NCI-H1092 treated with DMSO at 0.1 percent for 48 hours (cell line): ENCODE data around the gene OR52H1.

Source experiments
- DNase-seq: peaks from one replicate; lab custom pipeline; 2025; lab: John Stamatoyannopoulos, UW

Gene OR52H1

GRCh38 chr11:5531053-5531831, 17.1 kb downstream of the OR52H1 start:
- DNase-seq: no peak

GRCh38 chr11:5528495-5528894, 19.8 kb downstream of the OR52H1 start:
- DNase-seq: no peak

- no peak for DNase-seq
Measured at GRCh38 chr11:5527716-5528115, 20.6 kb downstream of the OR52H1 start.

- DNase-seq: no peak
Measured at GRCh38 chr11:5524756-5525155, 23.6 kb downstream of the OR52H1 start.

GRCh38 chr11:5522308-5522707, 26.0 kb downstream of the OR52H1 start:
- no peak for DNase-seq

- DNase-seq: no peak
Measured at GRCh38 chr11:5521540-5521939, 26.8 kb downstream of the OR52H1 start.

GRCh38 chr11:5516599-5516998, 31.7 kb downstream of the OR52H1 start, which contains the start of gene UBQLNL:
Gene UBQLNL, minus strand, starts transcription at chr11:5516699. Its CDS starts 258 bp downstream, at chr11:5516441.
- no peak for DNase-seq

- DNase-seq: no peak
Measured at GRCh38 chr11:5514841-5515240, 33.5 kb downstream of the OR52H1 start.

GRCh38 chr11:5509803-5510202, 38.5 kb downstream of the OR52H1 start, which contains the start of gene UBQLN3:
Gene UBQLN3, minus strand, starts transcription at chr11:5509957. Its CDS starts 399 bp downstream, at chr11:5509558.
- no peak for DNase-seq

GRCh38 chr11:5508605-5509004, 39.7 kb downstream of the OR52H1 start:
- no peak for DNase-seq

- DNase-seq: no peak
Measured at GRCh38 chr11:5507933-5508305, 40.4 kb downstream of the OR52H1 start.

- DNase-seq: no peak
Measured at GRCh38 chr11:5507177-5507932, 41.0 kb downstream of the OR52H1 start.

- DNase-seq: no peak
Measured at GRCh38 chr11:5505363-5506048, 42.8 kb downstream of the OR52H1 start.

- DNase-seq: no peak
Measured at GRCh38 chr11:5504403-5504921, 43.9 kb downstream of the OR52H1 start.

GRCh38 chr11:5500393-5500801, 47.9 kb downstream of the OR52H1 start:
- no peak for DNase-seq

- no peak for DNase-seq
Measured at GRCh38 chr11:5499671-5500070, 48.7 kb downstream of the OR52H1 start.
